GM12878 (cell line): ENCODE measurements around the gene SPIRE1.

ENCODE experiments used
- BCL3 ChIP-seq: IDR thresholded peaks from 2 replicates; pipeline ENCODE4 v1.6.1; 2011; ENCODE audit warnings: borderline replicate concordance, low read depth, mild to moderate bottlenecking, moderate library complexity, low read length; ENCODE audit not compliant: insufficient read depth, poor library complexity, severe bottlenecking
- BHLHE40 ChIP-seq, 2 experiments: fragments of 450-650 bp in 1 of 2; IDR thresholded peaks; 2 replicates each; pipeline ENCODE4 v1.6.1; 2011 to 2017; ENCODE audit warnings: low read depth in 2 of 2, borderline replicate concordance in 1 of 2, improper control_type of control experiment in 1 of 2, low read length in 1 of 2, mild to moderate bottlenecking in 1 of 2
- CTCF ChIP-seq, 3 experiments: IDR thresholded peaks in 2 of 3; conservative IDR thresholded peaks in 1 of 3; 2 replicates each; pipeline ENCODE4 v1.5.1; 2011; ENCODE audit warnings: low read depth in 3 of 3, low read length in 3 of 3, mild to moderate bottlenecking in 3 of 3, control low read depth in 2 of 3, moderate library complexity in 2 of 3, inconsistent platforms in 1 of 3, mixed read lengths in 1 of 3; ENCODE audit not compliant: control insufficient read depth in 2 of 3, insufficient read depth in 1 of 3; ENCODE audit errors: extremely low read depth in 1 of 3
- E2F4 ChIP-seq: IDR thresholded peaks from 2 replicates; pipeline ENCODE4 v1.6.1; 2012; ENCODE audit warnings: low read depth, low read length, improper control_type of control experiment
- IRF3 ChIP-seq: fragments of 450-650 bp; IDR thresholded peaks from 2 replicates; pipeline ENCODE4 v1.6.1; 2014; ENCODE audit warnings: mild to moderate bottlenecking
- POLR2A ChIP-seq: IDR thresholded peaks from 2 replicates; pipeline ENCODE4 v1.6.1; 2011; ENCODE audit warnings: low read depth, mild to moderate bottlenecking, low read length
- POLR2AphosphoS2 ChIP-seq: IDR thresholded peaks from 2 replicates; pipeline ENCODE4 v1.6.1; 2011; ENCODE audit warnings: low read depth, mild to moderate bottlenecking, low read length, improper control_type of control experiment, moderate library complexity
- POLR2AphosphoS5 ChIP-seq: IDR thresholded peaks from 2 replicates; pipeline ENCODE4 v1.6.1; 2011; ENCODE audit warnings: mild to moderate bottlenecking, low read length, inconsistent platforms
- TARDBP ChIP-seq: IDR thresholded peaks from 2 replicates; pipeline ENCODE4 v1.6.1; 2016; ENCODE audit warnings: borderline replicate concordance
- ZNF687 ChIP-seq: fragments of 450-650 bp; IDR thresholded peaks from 2 replicates; pipeline ENCODE4 v1.6.1; 2017; ENCODE audit warnings: mild to moderate bottlenecking, moderate library complexity

- TF ChIP-seq BCL3 (no peak), POLR2AphosphoS2 (no peak), TARDBP (no peak), CTCF (IDR thresholded peaks at IDR 0.05 in 2 of 3, conservative IDR thresholded peaks at IDR 0.05 in 1 of 3; ENCODE audit: control insufficient read depth in 2 of 3, extremely low read depth in 1 of 3, insufficient read depth in 1 of 3, low read depth in 3 of 3, low read length in 3 of 3) (no peak), E2F4 (no peak), ZNF687 (no peak), IRF3 (no peak), POLR2AphosphoS5 (no peak), BHLHE40 (IDR thresholded peaks at IDR 0.05; ENCODE audit: borderline replicate concordance in 1 of 2, low read depth in 2 of 2, low read length in 1 of 2) (no peak), POLR2A (no peak)
Observed at GRCh38 chr18:12397254-12397653, 260.7 kb downstream of the SPIRE1 start.
